Fibroblast of mammary gland (primary cell): ENCODE results near the gene HSPA13.

Experiments used
- DNase-seq: peaks from one replicate; pipeline ENCODE4 v3.0.0-alpha.2; 2010; ENCODE audit warnings: low read depth
- H3K4me3 ChIP-seq: 2 replicates; pipeline ENCODE4 v1.5.1; 2011; ENCODE audit warnings: low read depth, mild to moderate bottlenecking, low read length, moderate library complexity; ENCODE audit not compliant: control insufficient read depth
- CTCF ChIP-seq: conservative IDR thresholded peaks from 2 replicates; pipeline ENCODE4 v1.5.1; 2011; ENCODE audit warnings: low read depth, low read length, inconsistent platforms; ENCODE audit not compliant: control insufficient read depth, insufficient read depth

HSPA13 gene

GRCh38 chr21:14325595-14325994 lies 57.4 kb downstream of the HSPA13 start:
- no peak overlapping the region for H3K4me3 ChIP-seq
- no peak for TF ChIP-seq CTCF
- no peak for DNase-seq
